ENCODE results near the gene TMEM200A. TPM values are rescaled to one million over a fixed set of nuclear protein-coding genes. Genes with fewer than 3 reads are reported as not detected.

TMEM200A gene
- total RNA-seq, 1 donor from 2014 or later, result 12.8 TPM

DNA sequence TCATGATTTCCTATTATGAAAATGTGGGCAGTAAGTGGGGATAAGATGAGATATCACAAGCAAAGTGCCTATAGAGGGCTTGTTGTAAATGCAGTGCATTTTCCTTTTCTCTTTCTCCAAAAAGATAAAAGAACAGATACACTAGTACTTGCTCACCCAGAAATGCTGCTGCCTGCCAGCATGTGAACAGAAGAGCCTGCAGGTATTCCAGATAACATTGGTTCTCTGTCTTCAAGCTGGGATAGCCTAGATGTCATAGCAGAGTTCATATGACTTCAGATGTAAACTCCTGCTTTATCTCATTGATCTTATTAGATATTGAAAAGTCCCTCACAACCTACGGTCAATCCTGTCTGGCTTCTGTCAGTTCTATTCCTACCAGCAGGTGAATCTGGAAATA lies 123.7 kb downstream of the TMEM200A start:
- no peak overlapping the region for H3K4me2 ChIP-seq
- H3K4me1 ChIP-seq, result no peaks in the 10 kb centered on the region
- H3K4me3 Mint-ChIP-seq, result no peak overlapping the region
- H2AFZ ChIP-seq (replicated peaks), result no peak overlapping the region
- H3K79me2 ChIP-seq (ENCODE audit: low read depth), result no peaks in the 10 kb centered on the region
- no peaks in the 10 kb centered on the region for H3K36me3 Mint-ChIP-seq
- no peaks in the 10 kb centered on the region for H4K20me1 ChIP-seq (ENCODE audit: low read depth)
- no peaks in the 10 kb centered on the region for H3K4me1 Mint-ChIP-seq
- H3F3A ChIP-seq (ENCODE audit: low read depth), result no peaks in the 10 kb centered on the region
- no peaks in the 10 kb centered on the region for H3K36me3 ChIP-seq
- H3K27ac ChIP-seq, result no peak overlapping the region
- no peak overlapping the region for H3K9ac ChIP-seq
- peaks cover 4% of the 10 kb centered on the region for H3K27me3 Mint-ChIP-seq (ENCODE audit: insufficient read depth, low read depth)
- H3K27ac Mint-ChIP-seq, result no peak overlapping the region
- H3K9me3 ChIP-seq (ENCODE audit: low read depth), result no peaks in the 10 kb centered on the region
- TF ChIP-seq EZH2 (IDR thresholded peaks at IDR 0.05), result no peak
- no peak for TF ChIP-seq EZH2phosphoT487 (IDR thresholded peaks at IDR 0.05)
- TF ChIP-seq, protein P1, sequence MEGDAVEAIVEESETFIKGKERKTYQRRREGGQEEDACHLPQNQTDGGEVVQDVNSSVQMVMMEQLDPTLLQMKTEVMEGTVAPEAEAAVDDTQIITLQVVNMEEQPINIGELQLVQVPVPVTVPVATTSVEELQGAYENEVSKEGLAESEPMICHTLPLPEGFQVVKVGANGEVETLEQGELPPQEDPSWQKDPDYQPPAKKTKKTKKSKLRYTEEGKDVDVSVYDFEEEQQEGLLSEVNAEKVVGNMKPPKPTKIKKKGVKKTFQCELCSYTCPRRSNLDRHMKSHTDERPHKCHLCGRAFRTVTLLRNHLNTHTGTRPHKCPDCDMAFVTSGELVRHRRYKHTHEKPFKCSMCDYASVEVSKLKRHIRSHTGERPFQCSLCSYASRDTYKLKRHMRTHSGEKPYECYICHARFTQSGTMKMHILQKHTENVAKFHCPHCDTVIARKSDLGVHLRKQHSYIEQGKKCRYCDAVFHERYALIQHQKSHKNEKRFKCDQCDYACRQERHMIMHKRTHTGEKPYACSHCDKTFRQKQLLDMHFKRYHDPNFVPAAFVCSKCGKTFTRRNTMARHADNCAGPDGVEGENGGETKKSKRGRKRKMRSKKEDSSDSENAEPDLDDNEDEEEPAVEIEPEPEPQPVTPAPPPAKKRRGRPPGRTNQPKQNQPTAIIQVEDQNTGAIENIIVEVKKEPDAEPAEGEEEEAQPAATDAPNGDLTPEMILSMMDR (IDR thresholded peaks at IDR 0.05), result no peak
- H3K9me3 Mint-ChIP-seq, result peaks cover 7% of the 10 kb centered on the region
- DNase-seq (ENCODE audit: low spot score), result no peak
- no peaks in the 10 kb centered on the region for H3K27me3 ChIP-seq
- H3K4me3 ChIP-seq, result no peak overlapping the region

Other genes with a start within 250 kb of the TMEM200A start
- 0.19 and 2.0 TPM in 2 replicates for gene SAMD3, start 143.1 kb upstream of the TMEM200A start, total RNA-seq (ENCODE audit: low replicate concordance)